ENCODE data around the gene PIK3CA. TPM values are rescaled to one million over a fixed set of nuclear protein-coding genes. Genes with fewer than 3 reads are reported as not detected.
"Not testable (repeated sequence)": the region's sequence is repeated elsewhere in the genome, so short reads cannot be mapped to it uniquely, and the experiment has no call there.

The PIK3CA gene
- 8.7 and 11.9 TPM in 2 replicates for polyA plus RNA-seq (2014; cell fraction: cytosol; rRNA removed)
- 12.2 and 13.8 TPM in 2 replicates for polyA plus RNA-seq (2014; cell fraction: nucleus; rRNA removed)

- peak; percentile 99 for DNase-seq (ENCODE audit: low spot score)
These were observed at the start of gene PIK3CA for GRCh38 chr3:179147873-179148615. Gene PIK3CA (plus strand): TSS chr3:179148357. CDS start chr3:179198826, 50,469 bp downstream.

GRCh38 chr3:179098388-179099077 is 49.6 kb upstream of the PIK3CA start:
- no peak for DNase-seq (ENCODE audit: low spot score)

GRCh38 chr3:179100652-179101051 is 47.5 kb upstream of the PIK3CA start:
- DNase-seq (ENCODE audit: low spot score), result no peak

GRCh38 chr3:179105881-179106280 is 42.3 kb upstream of the PIK3CA start:
- DNase-seq (ENCODE audit: low spot score), result no peak

- no peak for DNase-seq (ENCODE audit: low spot score)
These were observed 40.5 kb upstream of the PIK3CA start for GRCh38 chr3:179107617-179108016.

GRCh38 chr3:179108086-179108485 is 40.1 kb upstream of the PIK3CA start:
- no peak for DNase-seq (ENCODE audit: low spot score)

- no peak for DNase-seq (ENCODE audit: low spot score)
These were observed 34.3 kb upstream of the PIK3CA start for GRCh38 chr3:179113903-179114302.

GRCh38 chr3:179115444-179115843 is 32.7 kb upstream of the PIK3CA start:
- not testable (repeated sequence) for DNase-seq (ENCODE audit: low spot score)

GRCh38 chr3:179116816-179117215 is 31.3 kb upstream of the PIK3CA start:
- DNase-seq (ENCODE audit: low spot score), result no peak

GRCh38 chr3:179132191-179132890 is 15.8 kb upstream of the PIK3CA start:
- peak; percentile 22 for DNase-seq (ENCODE audit: low spot score)

- DNase-seq (ENCODE audit: low spot score), result no peak
These were observed 14.6 kb upstream of the PIK3CA start for GRCh38 chr3:179133575-179133974.

- DNase-seq (ENCODE audit: low spot score), result no peak
These were observed 12.0 kb upstream of the PIK3CA start for GRCh38 chr3:179136195-179136594.

GRCh38 chr3:179141890-179142289 is 6.3 kb upstream of the PIK3CA start:
- no peak for DNase-seq (ENCODE audit: low spot score)

GRCh38 chr3:179146911-179147513 is 1.1 kb upstream of the PIK3CA start:
- DNase-seq (ENCODE audit: low spot score), result peak; percentile 84

- DNase-seq (ENCODE audit: low spot score), result no peak
These were observed 664 bp upstream of the PIK3CA start for GRCh38 chr3:179147514-179147872.

GRCh38 chr3:179148616-179149405 is 654 bp downstream of the PIK3CA start:
- peak; percentile 62 for DNase-seq (ENCODE audit: low spot score)

- DNase-seq (ENCODE audit: low spot score), result no peak
These were observed 1.3 kb downstream of the PIK3CA start for GRCh38 chr3:179149406-179149867.

- DNase-seq (ENCODE audit: low spot score), result no peak
These were observed 1.8 kb downstream of the PIK3CA start for GRCh38 chr3:179149951-179150350.

- DNase-seq (ENCODE audit: low spot score), result no peak
These were observed 2.5 kb downstream of the PIK3CA start for GRCh38 chr3:179150610-179151009.

- no peak for DNase-seq (ENCODE audit: low spot score)
These were observed 3.3 kb downstream of the PIK3CA start for GRCh38 chr3:179151474-179151873.

- no peak for DNase-seq (ENCODE audit: low spot score)
These were observed 8.0 kb downstream of the PIK3CA start for GRCh38 chr3:179156170-179156569.

Measured in SK-N-DZ (cell line).